ENCODE results near the gene DRAM1.

Gene DRAM1

GRCh38 chr12:101939856-101940265, 62.5 kb downstream of the DRAM1 start:
- peak in 2 of 3 donors; percentile 17 to 60 for DNase-seq (ENCODE audit: low read depth in 2 of 3, low spot score in 1 of 3)

DNA sequence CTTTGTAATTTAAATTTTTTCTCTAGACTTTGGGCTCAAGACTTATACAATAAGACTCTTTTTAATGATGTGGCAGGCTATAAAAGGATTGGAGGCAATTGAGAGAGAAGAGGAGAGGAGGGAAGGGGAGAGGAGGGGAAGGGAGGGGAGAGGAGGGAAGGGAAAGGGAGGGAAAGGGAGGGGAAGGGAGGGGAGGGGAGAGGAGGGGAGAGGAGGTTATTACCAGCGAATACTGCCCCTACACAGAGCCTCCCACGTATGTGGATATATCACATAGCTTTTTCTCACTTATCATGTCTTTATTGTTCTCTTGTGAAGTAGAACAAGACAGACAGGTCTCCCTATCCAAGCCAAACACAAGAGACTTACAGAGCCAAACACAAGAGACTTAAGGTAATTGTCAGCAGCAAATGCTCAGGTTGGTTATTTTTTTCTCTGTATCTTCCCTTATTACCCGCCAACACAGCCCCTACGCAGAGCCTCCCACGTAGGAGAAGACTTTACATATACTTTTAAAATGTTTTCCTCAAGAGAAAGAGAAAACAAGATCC, 63.1 kb downstream of the DRAM1 start:
- no peak for DNase-seq (ENCODE audit: low read depth in 2 of 3, low spot score in 1 of 3)

DNA sequence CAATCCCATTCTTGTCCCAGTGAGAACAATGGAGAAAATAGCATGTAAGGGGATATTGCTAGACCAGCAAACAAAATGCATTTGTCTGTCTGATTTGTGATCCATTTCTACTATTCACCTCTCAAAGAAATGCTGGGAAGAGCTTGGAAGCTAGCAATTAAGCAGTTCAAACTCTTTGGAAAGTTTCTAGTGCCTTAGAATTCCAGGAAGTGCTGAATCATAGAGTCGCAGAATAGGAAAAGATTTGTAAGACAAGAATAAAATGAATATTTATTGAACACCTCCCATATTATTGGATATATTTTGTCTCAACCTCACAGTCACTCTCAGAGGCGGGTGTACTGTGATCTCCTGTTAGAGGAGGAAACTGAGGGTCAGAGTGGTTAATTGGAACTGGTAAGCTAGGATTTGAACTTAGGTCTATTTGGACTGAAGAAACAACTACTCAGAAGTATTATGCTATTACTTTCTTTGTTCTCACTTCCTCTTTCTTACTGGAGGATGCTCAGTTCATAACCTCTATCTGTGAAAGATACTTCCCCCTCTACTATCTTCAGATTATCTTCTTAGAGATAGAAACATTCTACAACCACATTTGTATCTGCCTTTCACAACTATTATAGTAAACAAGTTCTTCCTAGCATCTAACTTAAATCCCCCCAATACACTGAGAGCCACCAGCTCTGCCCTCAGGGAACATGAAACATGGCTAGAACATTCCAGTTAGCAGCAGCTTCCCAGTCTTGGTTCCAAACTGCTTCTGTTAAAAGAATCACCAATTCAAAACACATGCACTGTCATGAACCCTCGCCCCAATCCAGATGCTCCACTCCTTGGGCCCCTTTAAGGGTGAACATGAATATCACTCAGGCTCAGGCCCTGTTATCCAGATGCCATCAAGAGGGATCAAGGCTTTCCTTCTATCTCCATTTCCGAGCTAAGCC, 64.2 kb downstream of the DRAM1 start:
- DNase-seq (ENCODE audit: low read depth in 2 of 3, low spot score in 1 of 3), result no peak

- DNase-seq (ENCODE audit: low read depth in 2 of 3, low spot score in 1 of 3), result no peak
Observed at GRCh38 chr12:101942250-101942605, 64.8 kb downstream of the DRAM1 start.

DNA sequence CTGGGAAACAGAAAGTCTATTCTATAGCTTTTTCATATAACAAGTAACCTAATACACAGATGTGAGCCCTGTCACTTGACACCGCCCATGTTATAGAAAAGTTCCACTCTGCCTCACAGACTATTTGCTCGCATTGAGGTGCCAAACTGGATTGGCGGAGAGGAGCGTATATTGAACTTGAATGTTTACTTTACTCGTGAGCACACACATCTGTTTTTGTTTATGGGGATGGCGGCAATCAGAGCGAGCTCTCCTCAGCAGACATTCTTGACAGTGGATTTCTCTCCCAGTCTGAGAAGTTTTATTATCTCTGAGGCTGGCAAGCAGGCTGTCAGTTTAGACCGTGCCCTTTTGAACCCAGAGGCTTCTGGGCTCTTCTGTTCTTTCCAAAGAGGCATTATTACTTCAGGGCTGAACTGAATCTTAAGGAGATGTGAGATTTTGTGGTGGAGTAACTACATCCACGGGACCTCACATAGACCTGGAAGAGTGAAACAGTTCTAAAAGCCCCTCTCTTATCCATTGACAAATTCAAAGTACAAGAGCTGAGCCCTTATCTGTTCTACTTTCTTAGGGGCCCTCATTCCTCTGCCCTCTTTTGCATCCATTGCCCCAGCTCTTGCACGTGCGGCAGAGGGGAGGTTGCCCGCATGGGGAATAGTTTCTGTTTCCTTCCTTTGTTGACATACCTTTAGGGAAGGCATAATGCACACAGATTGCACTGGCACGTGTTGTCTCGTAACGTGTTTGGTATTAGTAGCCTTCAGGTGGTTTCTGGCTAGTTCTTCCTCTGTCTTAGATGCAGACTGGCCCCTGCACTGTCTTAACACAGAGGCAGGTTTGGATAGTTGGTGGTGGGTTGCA, 68.2 kb downstream of the DRAM1 start:
- DNase-seq (ENCODE audit: low read depth in 2 of 3, low spot score in 1 of 3), result no peak

- no peak for DNase-seq (ENCODE audit: low read depth in 2 of 3, low spot score in 1 of 3)
Observed at GRCh38 chr12:101946233-101946611, 68.8 kb downstream of the DRAM1 start.

DNA sequence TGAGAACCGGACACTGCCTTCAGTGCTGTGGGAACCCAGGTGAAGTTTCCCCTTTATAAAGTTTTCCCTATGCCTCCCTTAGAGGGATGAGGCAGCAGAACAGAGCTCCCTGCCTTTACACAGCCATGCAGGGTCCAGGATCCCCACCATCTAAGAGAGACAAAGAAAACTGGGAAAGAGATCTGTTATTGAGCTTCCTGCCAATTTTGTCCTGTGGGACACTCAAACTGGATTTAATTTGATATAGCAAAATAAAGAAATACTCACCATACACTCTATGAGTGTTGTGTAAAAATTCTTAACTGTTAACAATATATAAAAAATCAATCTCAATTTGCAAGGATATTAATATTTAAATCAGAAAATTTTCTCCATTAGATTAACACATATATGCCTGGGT, 69.9 kb downstream of the DRAM1 start:
- DNase-seq (ENCODE audit: low read depth in 2 of 3, low spot score in 1 of 3), result no peak

DNA sequence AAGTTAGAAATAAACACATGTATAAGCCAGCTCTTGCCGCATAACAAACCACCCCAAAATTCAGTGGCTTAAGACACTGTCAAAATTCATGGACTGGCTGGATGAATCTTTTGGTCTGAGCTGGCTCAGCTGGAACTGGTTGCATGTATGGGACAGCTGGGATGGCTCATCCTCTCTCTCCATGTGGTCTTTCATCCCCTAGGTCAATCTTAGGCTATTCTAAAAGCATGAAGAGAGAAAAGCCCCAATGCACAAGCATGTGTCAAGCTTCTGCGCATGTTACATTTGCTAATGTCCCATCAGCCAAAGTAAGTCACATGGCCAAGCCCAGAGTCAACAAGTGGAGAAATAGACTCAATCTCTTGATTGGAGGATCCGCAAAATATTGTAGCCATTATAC, 71.0 kb downstream of the DRAM1 start:
- DNase-seq (ENCODE audit: low read depth in 2 of 3, low spot score in 1 of 3), result no peak

GRCh38 chr12:101951002-101951670, 73.8 kb downstream of the DRAM1 start:
- DNase-seq (ENCODE audit: low read depth in 2 of 3, low spot score in 1 of 3), result no peak

GRCh38 chr12:101954113-101954512, 76.7 kb downstream of the DRAM1 start:
- DNase-seq (ENCODE audit: low read depth in 2 of 3, low spot score in 1 of 3), result no peak

DNA sequence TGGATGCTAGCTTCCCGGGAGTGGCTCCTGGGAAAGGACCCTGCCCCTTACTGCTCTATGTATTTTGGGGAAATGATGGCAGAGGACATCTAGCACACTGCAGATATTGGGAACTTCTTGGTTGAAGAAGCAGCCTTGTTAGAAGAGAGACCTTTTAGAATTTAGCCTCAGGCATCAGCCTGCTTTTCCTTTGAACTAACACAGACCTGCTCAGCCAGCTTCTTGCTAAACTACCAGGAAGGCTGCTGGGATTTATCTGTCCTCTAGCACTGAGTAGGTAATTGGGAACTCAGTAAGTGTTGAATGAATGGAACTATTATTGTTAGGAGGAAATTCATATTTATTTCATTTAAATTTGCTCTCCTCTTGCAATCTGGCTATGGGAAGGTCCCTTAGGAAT, 77.3 kb downstream of the DRAM1 start:
- no peak for DNase-seq (ENCODE audit: low read depth in 2 of 3, low spot score in 1 of 3)

DNA sequence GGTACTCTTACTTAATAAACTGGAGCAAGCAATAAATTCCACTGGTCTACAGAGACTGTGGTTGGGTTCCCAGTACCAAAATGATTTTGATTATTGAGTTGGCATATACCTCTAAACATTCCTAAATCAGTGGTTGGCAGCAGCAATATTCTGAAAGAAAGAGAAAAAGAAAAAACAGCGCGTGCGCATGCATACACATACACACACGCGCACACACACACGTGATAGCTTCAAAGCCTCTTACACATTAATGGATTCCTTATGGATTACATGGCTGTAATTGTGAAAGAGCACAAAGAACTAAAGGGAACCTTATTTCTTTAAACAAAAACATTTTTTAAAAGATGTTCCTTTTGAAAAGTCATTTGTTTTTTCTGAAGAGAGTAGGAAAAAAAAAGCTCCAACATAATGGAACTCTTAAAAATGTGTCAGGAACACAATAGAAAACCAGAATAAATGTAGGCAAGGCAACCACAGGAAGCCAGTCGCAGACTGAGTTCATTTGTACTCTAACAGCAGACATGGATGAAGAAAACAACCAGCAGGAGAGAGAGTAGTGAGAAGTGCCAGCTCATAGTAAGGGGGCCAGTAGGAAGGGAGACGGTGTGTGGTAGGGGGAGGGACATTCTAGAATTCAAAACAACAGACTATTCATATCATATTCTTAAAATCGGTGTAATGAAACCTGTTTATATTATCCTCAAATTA, 80.0 kb downstream of the DRAM1 start:
- no peak for DNase-seq (ENCODE audit: low read depth in 2 of 3, low spot score in 1 of 3)

GRCh38 chr12:101959607-101960006, 82.2 kb downstream of the DRAM1 start:
- no peak for DNase-seq (ENCODE audit: low read depth in 2 of 3, low spot score in 1 of 3)

GRCh38 chr12:101962486-101962885, 85.1 kb downstream of the DRAM1 start:
- DNase-seq (ENCODE audit: low read depth in 2 of 3, low spot score in 1 of 3), result no peak

DNA sequence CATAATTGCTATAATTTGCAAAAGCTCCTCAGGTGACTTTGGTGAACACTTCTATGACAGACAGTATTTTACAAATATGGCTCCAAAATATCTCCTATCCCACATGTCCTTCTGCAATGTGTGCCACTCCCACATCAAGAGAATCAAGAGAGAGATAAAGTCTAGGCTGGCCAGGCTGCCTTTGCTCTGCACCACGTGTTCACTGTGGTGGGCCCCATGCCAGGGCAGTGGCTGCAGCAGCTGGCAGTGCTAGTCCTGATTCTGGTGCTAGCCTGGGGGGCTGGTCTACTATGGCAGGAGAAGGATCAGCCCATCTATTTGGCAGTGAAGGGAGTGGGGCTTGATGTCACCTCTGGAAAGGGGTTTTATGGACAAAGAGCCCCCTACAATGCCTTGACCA, 86.3 kb downstream of the DRAM1 start:
- DNase-seq (ENCODE audit: low read depth in 2 of 3, low spot score in 1 of 3), result no peak

DNA sequence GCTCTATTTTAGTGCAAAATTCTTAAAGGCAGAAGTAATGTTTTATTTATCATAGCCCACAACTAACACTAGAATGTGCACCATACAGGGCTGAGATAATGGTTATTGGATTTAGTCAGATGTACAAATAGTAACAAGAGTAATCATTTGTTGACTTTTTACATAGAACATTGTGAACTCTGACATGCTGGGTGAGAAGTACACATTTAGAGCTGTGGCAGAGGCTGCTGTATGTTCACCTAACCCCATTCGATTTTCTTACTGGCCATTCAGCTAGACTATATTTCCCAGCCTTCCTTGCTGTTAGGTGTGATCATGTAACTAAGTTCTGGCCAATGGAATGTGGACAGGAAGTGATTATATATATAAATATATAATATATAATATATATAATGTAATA, 89.1 kb downstream of the DRAM1 start:
- no peak for DNase-seq (ENCODE audit: low read depth in 2 of 3, low spot score in 1 of 3)

- DNase-seq (ENCODE audit: low read depth in 2 of 3, low spot score in 1 of 3), result no peak
Observed at GRCh38 chr12:101967506-101967905, 90.1 kb downstream of the DRAM1 start.

DNA sequence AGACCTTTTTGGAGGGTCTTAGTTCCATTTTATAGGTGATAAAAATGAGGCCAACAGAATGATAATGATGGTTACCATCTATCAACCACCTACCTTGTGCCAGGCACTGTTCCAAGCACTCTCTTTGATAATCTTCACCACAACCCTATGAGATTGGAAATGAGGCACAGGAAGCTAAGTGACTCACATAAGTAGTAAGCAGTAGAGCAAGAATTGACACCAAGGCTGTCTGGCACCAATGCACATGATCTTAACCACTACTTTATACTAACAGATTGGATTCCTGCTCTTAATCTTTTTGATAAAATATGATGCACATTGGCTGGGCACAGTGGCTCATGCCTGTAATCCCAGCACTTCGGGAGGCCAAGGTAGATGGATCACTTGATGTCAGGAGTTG, 91.4 kb downstream of the DRAM1 start:
- DNase-seq (ENCODE audit: low read depth in 2 of 3, low spot score in 1 of 3), result no peak

Measured in stimulated activated CD4-positive, alpha-beta T cell treated with anti-CD3 and anti-CD28 coated beads, Interleukin-12 subunit alpha, Interleukin-12 subunit beta, amount 100 ng/mL, for 48 hours (primary cell).